ENCODE measurements around the gene SI. TPM values are rescaled to one million over a fixed set of nuclear protein-coding genes. Genes with fewer than 3 reads are reported as not detected.

Gene SI
- total RNA-seq, 5 donors from 2014 or later (not counting 1 experiment from before 2014, with no cell fraction given), result not detected

DNA sequence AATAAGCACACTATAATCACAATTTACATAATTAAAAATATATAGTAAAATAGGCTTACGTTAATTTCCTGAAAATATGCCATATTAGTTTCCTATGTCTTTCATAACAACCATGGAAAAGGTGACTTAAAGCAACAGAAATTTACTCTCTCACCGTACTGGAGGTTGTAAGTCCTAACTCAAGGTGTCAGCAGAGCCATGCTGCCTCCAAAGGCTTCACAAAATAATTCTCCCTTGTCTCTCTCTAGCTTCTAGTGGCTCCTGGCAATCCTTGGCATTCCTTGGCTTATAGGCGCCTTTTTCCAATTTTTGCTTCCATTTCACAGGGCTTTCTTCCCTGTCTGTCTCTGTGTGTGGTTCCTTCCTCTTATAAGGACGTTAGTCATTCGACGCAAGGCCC is 7.6 kb downstream of the SI start:
- ChIA-PET CTCF (no interaction called here), POLR2A (no interaction called here)
- ATAC-seq (replicated peaks in 1 of 4), result no peak
- Mint-ChIP-seq H3K4me1 (no peaks in the 10 kb centered on the region), H3K27me3 (no peaks in the 10 kb centered on the region), H3K27ac (no peak overlapping the region), H3K36me3 (no peaks in the 10 kb centered on the region), H3K9me3 (peaks cover 4 to 12% (median 5%) of the 10 kb centered on the region in 3 donors), H3K4me3 (no peak overlapping the region)
- H3K27me3 ChIP-seq (replicated peaks in 1 of 2; ENCODE audit: control insufficient read depth in 2 of 2, extremely low read depth in 1 of 2, insufficient read depth in 2 of 2, low read length in 1 of 2), result no peaks in the 10 kb centered on the region
- H3K9me3 ChIP-seq, result no peaks in the 10 kb centered on the region
- no peaks in the 10 kb centered on the region for H3K36me3 ChIP-seq (ENCODE audit: control insufficient read depth in 2 of 2, extremely low read depth in 1 of 2, insufficient read depth in 1 of 2, low read length in 1 of 2)
- H3K4me3 ChIP-seq (ENCODE audit: control insufficient read depth in 1 of 2, extremely low read depth in 1 of 2, low read length in 1 of 2), result no peak overlapping the region
- H3K4me1 ChIP-seq (ENCODE audit: control insufficient read depth in 1 of 2, extremely low read depth in 1 of 2, insufficient read depth in 2 of 2, low read length in 2 of 2), result no peaks in the 10 kb centered on the region
- WGBS (ENCODE audit: insufficient coverage), result 80% methylated on average over 1 of the region's 6 CpGs
- no peak overlapping the region for H3K27ac ChIP-seq (ENCODE audit: low read length)
- DNase-seq, result no peak

DNA sequence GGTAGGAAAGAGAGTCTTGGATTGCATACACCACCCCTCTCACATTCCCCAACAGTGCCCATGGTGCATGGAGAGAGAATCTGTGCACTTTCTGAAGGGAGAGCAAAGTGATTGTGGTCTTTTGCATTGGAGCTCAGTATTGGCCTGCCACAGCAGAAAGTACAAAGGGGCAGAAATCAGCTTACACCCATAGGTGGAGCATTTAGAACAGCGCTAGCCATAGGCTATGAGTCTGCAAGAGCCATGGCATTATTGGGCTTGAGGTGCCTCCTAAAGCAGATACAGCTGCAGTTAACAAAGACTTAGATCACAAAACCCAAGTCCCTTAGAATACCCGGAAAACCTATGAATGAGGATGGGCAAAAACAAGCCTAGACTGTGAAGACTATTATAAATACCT is 21.8 kb downstream of the SI start:
- Mint-ChIP-seq H3K4me1 (no peaks in the 10 kb centered on the region), H3K9me3 (peaks cover 5 to 19% (median 7%) of the 10 kb centered on the region in 3 donors), H3K36me3 (no peaks in the 10 kb centered on the region), H3K4me3 (no peak overlapping the region), H3K27ac (no peak overlapping the region), H3K27me3 (no peaks in the 10 kb centered on the region)
- H3K9me3 ChIP-seq, result no peaks in the 10 kb centered on the region
- DNase-seq (no peak), ATAC-seq (replicated peaks in 1 of 4) (no peak)
- no peaks in the 10 kb centered on the region for H3K4me1 ChIP-seq (ENCODE audit: control insufficient read depth in 1 of 2, extremely low read depth in 1 of 2, insufficient read depth in 2 of 2, low read length in 2 of 2)
- ChIA-PET POLR2A (no interaction called here), CTCF (interaction anchor here in 1 of 2 donors (0.6 kb wide), 1 partner anchor 32 kb away, joined by 3 read pairs; no protein-coding TSS in a partner anchor)
- no peaks in the 10 kb centered on the region for H3K27me3 ChIP-seq (replicated peaks in 1 of 2; ENCODE audit: control insufficient read depth in 2 of 2, extremely low read depth in 1 of 2, insufficient read depth in 2 of 2, low read length in 1 of 2)
- WGBS (ENCODE audit: insufficient coverage), result no CpG with 5 or more reads among the region's 2 CpGs
- H3K27ac ChIP-seq (ENCODE audit: low read length), result no peak overlapping the region
- H3K36me3 ChIP-seq (ENCODE audit: control insufficient read depth in 2 of 2, extremely low read depth in 1 of 2, insufficient read depth in 1 of 2, low read length in 1 of 2), result no peaks in the 10 kb centered on the region
- H3K4me3 ChIP-seq (ENCODE audit: control insufficient read depth in 1 of 2, extremely low read depth in 1 of 2, low read length in 1 of 2), result no peak overlapping the region

DNA sequence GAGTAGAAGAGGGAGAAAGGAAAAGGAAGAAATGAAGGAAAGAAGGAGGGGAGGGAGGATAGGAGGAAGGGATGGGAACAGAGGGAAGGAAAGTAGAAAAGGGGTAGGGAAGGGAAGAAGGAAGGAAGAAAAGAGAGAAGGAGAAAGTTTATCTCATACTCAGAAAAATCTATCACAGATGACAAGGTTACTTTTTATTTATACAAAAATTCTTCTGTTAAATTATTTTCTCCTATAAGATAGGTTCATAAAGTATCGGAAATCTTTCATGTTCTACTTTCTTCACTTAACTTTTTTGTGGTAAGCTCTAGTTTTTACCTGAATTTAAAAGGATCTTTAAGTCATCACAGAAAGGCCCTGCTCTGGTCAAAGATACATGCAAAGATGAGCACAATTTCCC is 38.1 kb downstream of the SI start:
- no peaks in the 10 kb centered on the region for H3K27me3 ChIP-seq (replicated peaks in 1 of 2; ENCODE audit: control insufficient read depth in 2 of 2, extremely low read depth in 1 of 2, insufficient read depth in 2 of 2, low read length in 1 of 2)
- H3K4me1 ChIP-seq (ENCODE audit: control insufficient read depth in 1 of 2, extremely low read depth in 1 of 2, insufficient read depth in 2 of 2, low read length in 2 of 2), result no peaks in the 10 kb centered on the region
- H3K4me3 Mint-ChIP-seq, result no peak overlapping the region
- no peaks in the 10 kb centered on the region for H3K9me3 ChIP-seq
- no peak overlapping the region for H3K27ac ChIP-seq (ENCODE audit: low read length)
- no peaks in the 10 kb centered on the region for H3K36me3 ChIP-seq (ENCODE audit: control insufficient read depth in 2 of 2, extremely low read depth in 1 of 2, insufficient read depth in 1 of 2, low read length in 1 of 2)
- DNase-seq (no peak), ATAC-seq (replicated peaks in 1 of 4) (no peak)
- H3K4me3 ChIP-seq (ENCODE audit: control insufficient read depth in 1 of 2, extremely low read depth in 1 of 2, low read length in 1 of 2), result no peak overlapping the region
- H3K36me3 Mint-ChIP-seq, result no peaks in the 10 kb centered on the region
- H3K27ac Mint-ChIP-seq, result no peak overlapping the region
- ChIA-PET POLR2A (no interaction called here), CTCF (interaction anchor here in 1 of 2 donors (0.6 kb wide), 1 partner anchor 42 kb away, joined by 5 read pairs; no protein-coding TSS in a partner anchor)
- H3K4me1 Mint-ChIP-seq, result no peaks in the 10 kb centered on the region
- H3K9me3 Mint-ChIP-seq, result peaks cover 7 to 14% (median 11%) of the 10 kb centered on the region in 3 donors
- no peaks in the 10 kb centered on the region for H3K27me3 Mint-ChIP-seq
- no CpG with 5 or more reads among the region's 1 CpG for whole genome bisulfite sequencing (ENCODE audit: insufficient coverage)

DNA sequence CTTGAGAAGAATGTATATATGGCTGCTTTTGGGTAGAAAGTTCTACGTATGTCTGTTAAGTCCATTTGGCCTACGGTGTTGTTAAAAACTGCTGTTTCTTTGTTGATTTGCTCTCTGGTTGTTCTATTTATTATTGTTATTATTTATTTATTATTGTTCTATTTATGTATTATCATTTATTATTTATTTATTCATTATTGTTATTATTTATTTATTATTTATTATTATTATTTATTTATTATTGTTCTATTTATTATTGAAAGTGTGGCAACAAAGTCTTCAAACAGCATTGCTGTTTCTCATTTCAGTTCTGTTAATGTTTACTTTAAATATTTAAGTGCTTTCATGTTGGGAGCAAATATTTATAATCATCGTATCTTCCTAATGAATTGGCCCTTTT is 66.7 kb downstream of the SI start:
- POLR2A ChIA-PET, result no interaction called here

GRCh38 chr3:164984947-164985346 is 93.3 kb downstream of the SI start:
- CTCF ChIA-PET, result no interaction called here
- no peak for ATAC-seq (replicated peaks in 1 of 4)
- Mint-ChIP-seq H3K4me1 (no peaks in the 10 kb centered on the region), H3K27ac (no peak overlapping the region), H3K9me3 (peaks cover 2 to 7% (median 3%) of the 10 kb centered on the region in 3 donors), H3K27me3 (no peaks in the 10 kb centered on the region), H3K4me3 (no peak overlapping the region), H3K36me3 (no peaks in the 10 kb centered on the region)
- POLR2A ChIA-PET, result no interaction called here
- Histone ChIP-seq H3K27ac (ENCODE audit: low read length) (no peak overlapping the region), H3K27me3 (replicated peaks in 1 of 2; ENCODE audit: control insufficient read depth in 2 of 2, extremely low read depth in 1 of 2, insufficient read depth in 2 of 2, low read length in 1 of 2) (no peaks in the 10 kb centered on the region), H3K4me1 (ENCODE audit: control insufficient read depth in 1 of 2, extremely low read depth in 1 of 2, insufficient read depth in 2 of 2, low read length in 2 of 2) (no peaks in the 10 kb centered on the region), H3K9me3 (no peaks in the 10 kb centered on the region), H3K4me3 (ENCODE audit: control insufficient read depth in 1 of 2, extremely low read depth in 1 of 2, low read length in 1 of 2) (no peak overlapping the region), H3K36me3 (ENCODE audit: control insufficient read depth in 2 of 2, extremely low read depth in 1 of 2, insufficient read depth in 1 of 2, low read length in 1 of 2) (no peaks in the 10 kb centered on the region)
- no CpG with 5 or more reads among the region's 1 CpG for WGBS (ENCODE audit: insufficient coverage)
- DNase-seq, result no peak

More for the DNA sequence above, 66.7 kb downstream of the SI start:
- H3K27ac ChIP-seq (ENCODE audit: low read length), result no peak overlapping the region
- no CpG with 5 or more reads among the region's 3 CpGs for WGBS (ENCODE audit: insufficient coverage)
- H3K27me3 ChIP-seq (replicated peaks in 1 of 2; ENCODE audit: control insufficient read depth in 2 of 2, extremely low read depth in 1 of 2, insufficient read depth in 2 of 2, low read length in 1 of 2), result no peaks in the 10 kb centered on the region
- Mint-ChIP-seq H3K36me3 (no peaks in the 10 kb centered on the region), H3K27me3 (no peaks in the 10 kb centered on the region), H3K27ac (no peak overlapping the region), H3K9me3 (peaks cover 7 to 20% (median 17%) of the 10 kb centered on the region in 3 donors), H3K4me3 (no peak overlapping the region), H3K4me1 (no peaks in the 10 kb centered on the region)
- ATAC-seq (replicated peaks in 1 of 4) (no peak), DNase-seq (no peak)
- no peaks in the 10 kb centered on the region for H3K4me1 ChIP-seq (ENCODE audit: control insufficient read depth in 1 of 2, extremely low read depth in 1 of 2, insufficient read depth in 2 of 2, low read length in 2 of 2)
- no peak overlapping the region for H3K4me3 ChIP-seq (ENCODE audit: control insufficient read depth in 1 of 2, extremely low read depth in 1 of 2, low read length in 1 of 2)
- H3K9me3 ChIP-seq, result no peaks in the 10 kb centered on the region
- H3K36me3 ChIP-seq (ENCODE audit: control insufficient read depth in 2 of 2, extremely low read depth in 1 of 2, insufficient read depth in 1 of 2, low read length in 1 of 2), result no peaks in the 10 kb centered on the region
- CTCF ChIA-PET, result no interaction called here

DNA sequence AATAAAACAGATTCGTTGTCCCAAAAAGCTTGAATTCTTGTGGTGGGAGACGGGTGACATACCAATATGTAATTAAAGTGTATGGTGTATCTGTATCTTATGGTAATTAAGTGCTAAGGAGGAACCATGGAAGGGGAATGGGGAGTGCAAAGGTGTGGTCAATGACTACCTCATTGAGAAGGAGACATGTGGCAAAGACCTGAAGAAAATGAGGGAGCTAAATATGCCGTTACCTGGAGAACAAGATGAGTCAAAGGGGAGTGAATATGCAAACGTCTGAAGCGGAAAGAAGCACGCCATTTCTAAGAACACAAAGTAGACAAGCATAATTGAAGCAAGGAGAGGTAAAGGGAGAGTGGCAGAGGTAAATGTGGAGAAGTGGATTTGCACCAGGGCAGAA is 115.7 kb downstream of the SI start:
- ATAC-seq (replicated peaks in 1 of 4), result no peak
- H3K4me1 Mint-ChIP-seq, result no peaks in the 10 kb centered on the region
- no peaks in the 10 kb centered on the region for H3K27me3 Mint-ChIP-seq
- DNase-seq, result no peak
- ChIA-PET CTCF (no interaction called here), POLR2A (interaction anchor here in 1 of 2 donors (0.7 kb wide), 1 partner anchor 69 kb away, joined by 4 read pairs; no protein-coding TSS in a partner anchor)
- 79% methylated on average over 6 of the region's 6 CpGs for WGBS (ENCODE audit: insufficient coverage)
- no peak overlapping the region for H3K4me3 Mint-ChIP-seq
- H3K36me3 Mint-ChIP-seq, result no peaks in the 10 kb centered on the region
- Histone ChIP-seq H3K36me3 (ENCODE audit: control insufficient read depth in 2 of 2, extremely low read depth in 1 of 2, insufficient read depth in 1 of 2, low read length in 1 of 2) (no peaks in the 10 kb centered on the region), H3K9me3 (no peaks in the 10 kb centered on the region), H3K27ac (ENCODE audit: low read length) (no peak overlapping the region), H3K27me3 (replicated peaks in 1 of 2; ENCODE audit: control insufficient read depth in 2 of 2, extremely low read depth in 1 of 2, insufficient read depth in 2 of 2, low read length in 1 of 2) (no peaks in the 10 kb centered on the region), H3K4me1 (ENCODE audit: control insufficient read depth in 1 of 2, extremely low read depth in 1 of 2, insufficient read depth in 2 of 2, low read length in 2 of 2) (no peaks in the 10 kb centered on the region), H3K4me3 (ENCODE audit: control insufficient read depth in 1 of 2, extremely low read depth in 1 of 2, low read length in 1 of 2) (no peak overlapping the region)
- peaks cover 3 to 13% (median 7%) of the 10 kb centered on the region in 3 donors for H3K9me3 Mint-ChIP-seq
- H3K27ac Mint-ChIP-seq, result no peak overlapping the region

GRCh38 chr3:164952966-164953365 is 125.3 kb downstream of the SI start:
- Histone ChIP-seq H3K4me1 (ENCODE audit: control insufficient read depth in 1 of 2, extremely low read depth in 1 of 2, insufficient read depth in 2 of 2, low read length in 2 of 2) (no peaks in the 10 kb centered on the region), H3K36me3 (ENCODE audit: control insufficient read depth in 2 of 2, extremely low read depth in 1 of 2, insufficient read depth in 1 of 2, low read length in 1 of 2) (no peaks in the 10 kb centered on the region), H3K27ac (ENCODE audit: low read length) (no peak overlapping the region), H3K9me3 (no peaks in the 10 kb centered on the region), H3K4me3 (ENCODE audit: control insufficient read depth in 1 of 2, extremely low read depth in 1 of 2, low read length in 1 of 2) (no peak overlapping the region), H3K27me3 (replicated peaks in 1 of 2; ENCODE audit: control insufficient read depth in 2 of 2, extremely low read depth in 1 of 2, insufficient read depth in 2 of 2, low read length in 1 of 2) (no peaks in the 10 kb centered on the region)
- Mint-ChIP-seq H3K4me3 (no peak overlapping the region), H3K27me3 (no peaks in the 10 kb centered on the region), H3K36me3 (no peaks in the 10 kb centered on the region), H3K4me1 (no peaks in the 10 kb centered on the region), H3K9me3 (peaks cover 11 to 14% (median 12%) of the 10 kb centered on the region in 3 donors), H3K27ac (no peak overlapping the region)
- ATAC-seq (replicated peaks in 1 of 4) (no peak), DNase-seq (no peak)
- CTCF ChIA-PET, result no interaction called here
- POLR2A ChIA-PET, result no interaction called here
- 64% methylated on average over 2 of the region's 3 CpGs for WGBS (ENCODE audit: insufficient coverage)

All from T-cell (primary cell).